Measurements from ENCODE around the gene MYDGF.

The MYDGF gene

GRCh38 chr19:4707322-4707721 lies 37.2 kb upstream of the MYDGF start:
- TF ChIP-seq GATA2 (IDR thresholded peaks at IDR 0.05; ENCODE audit: low read depth, low read length) (no peak), GATA3 (IDR thresholded peaks at IDR 0.05; ENCODE audit: low read depth, low read length) (no peak)

- TF ChIP-seq GATA2 (IDR thresholded peaks at IDR 0.05; ENCODE audit: low read depth, low read length) = no peak
- TF ChIP-seq GATA3 (IDR thresholded peaks at IDR 0.05; ENCODE audit: low read depth, low read length) = no peak
Observed at GRCh38 chr19:4705413-4706131, 35.4 kb upstream of the MYDGF start.

GRCh38 chr19:4704317-4704673 lies 34.2 kb upstream of the MYDGF start:
- TF ChIP-seq GATA2 (IDR thresholded peaks at IDR 0.05; ENCODE audit: low read depth, low read length) = no peak
- TF ChIP-seq GATA3 (IDR thresholded peaks at IDR 0.05; ENCODE audit: low read depth, low read length) = no peak

GRCh38 chr19:4703671-4704316 lies 33.7 kb upstream of the MYDGF start:
- TF ChIP-seq GATA3 (IDR thresholded peaks at IDR 0.05; ENCODE audit: low read depth, low read length) (no peak), GATA2 (IDR thresholded peaks at IDR 0.05; ENCODE audit: low read depth, low read length) (no peak)

- TF ChIP-seq GATA3 (IDR thresholded peaks at IDR 0.05; ENCODE audit: low read depth, low read length) (no peak), GATA2 (IDR thresholded peaks at IDR 0.05; ENCODE audit: low read depth, low read length) (no peak)
Observed at GRCh38 chr19:4702764-4703163, 32.6 kb upstream of the MYDGF start.

- TF ChIP-seq GATA2 (IDR thresholded peaks at IDR 0.05; ENCODE audit: low read depth, low read length) = no peak
- TF ChIP-seq GATA3 (IDR thresholded peaks at IDR 0.05; ENCODE audit: low read depth, low read length) = no peak
Observed at GRCh38 chr19:4701557-4701956, 31.4 kb upstream of the MYDGF start.

- TF ChIP-seq GATA3 (IDR thresholded peaks at IDR 0.05; ENCODE audit: low read depth, low read length) = no peak
- no peak for TF ChIP-seq GATA2 (IDR thresholded peaks at IDR 0.05; ENCODE audit: low read depth, low read length)
Observed at GRCh38 chr19:4700693-4700970, 30.5 kb upstream of the MYDGF start.

- TF ChIP-seq GATA3 (IDR thresholded peaks at IDR 0.05; ENCODE audit: low read depth, low read length) = no peak
- no peak for TF ChIP-seq GATA2 (IDR thresholded peaks at IDR 0.05; ENCODE audit: low read depth, low read length)
Observed at GRCh38 chr19:4699826-4700692, 29.9 kb upstream of the MYDGF start.

GRCh38 chr19:4697304-4697703 lies 27.2 kb upstream of the MYDGF start:
- TF ChIP-seq GATA3 (IDR thresholded peaks at IDR 0.05; ENCODE audit: low read depth, low read length) (no peak), GATA2 (IDR thresholded peaks at IDR 0.05; ENCODE audit: low read depth, low read length) (no peak)

GRCh38 chr19:4695224-4695731 lies 25.1 kb upstream of the MYDGF start:
- TF ChIP-seq GATA2 (IDR thresholded peaks at IDR 0.05; ENCODE audit: low read depth, low read length) (no peak), GATA3 (IDR thresholded peaks at IDR 0.05; ENCODE audit: low read depth, low read length) (no peak)

- TF ChIP-seq GATA2 (IDR thresholded peaks at IDR 0.05; ENCODE audit: low read depth, low read length) (no peak), GATA3 (IDR thresholded peaks at IDR 0.05; ENCODE audit: low read depth, low read length) (no peak)
Observed at GRCh38 chr19:4694211-4694987, 24.3 kb upstream of the MYDGF start.

- TF ChIP-seq GATA2 (IDR thresholded peaks at IDR 0.05; ENCODE audit: low read depth, low read length) (no peak), GATA3 (IDR thresholded peaks at IDR 0.05; ENCODE audit: low read depth, low read length) (no peak)
Observed at GRCh38 chr19:4693471-4694121, 23.5 kb upstream of the MYDGF start.

GRCh38 chr19:4693078-4693350 lies 22.9 kb upstream of the MYDGF start:
- TF ChIP-seq GATA3 (IDR thresholded peaks at IDR 0.05; ENCODE audit: low read depth, low read length) = no peak
